ENCODE measurements around the gene MARS1.

DNA sequence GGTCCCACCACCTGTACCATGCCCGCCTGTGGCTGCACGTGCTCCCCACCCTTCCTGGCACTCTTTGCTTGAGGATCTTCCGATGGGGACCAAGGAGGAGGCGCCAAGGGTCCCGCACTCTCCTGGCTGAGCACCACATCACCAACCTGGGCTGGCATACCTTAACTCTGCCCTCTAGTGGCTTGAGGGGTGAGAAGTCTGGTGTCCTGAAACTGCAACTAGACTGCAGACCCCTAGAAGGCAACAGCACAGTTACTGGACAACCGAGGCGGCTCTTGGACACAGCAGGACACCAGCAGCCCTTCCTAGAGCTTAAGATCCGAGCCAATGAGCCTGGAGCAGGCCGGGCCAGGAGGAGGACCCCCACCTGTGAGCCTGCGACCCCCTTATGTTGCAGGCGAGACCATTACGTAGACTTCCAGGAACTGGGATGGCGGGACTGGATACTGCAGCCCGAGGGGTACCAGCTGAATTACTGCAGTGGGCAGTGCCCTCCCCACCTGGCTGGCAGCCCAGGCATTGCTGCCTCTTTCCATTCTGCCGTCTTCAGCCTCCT lies 31.6 kb upstream of the MARS1 start:
- TF ChIP-seq POLR2A (IDR thresholded peaks at IDR 0.05; ENCODE audit: low read length) (no peak), GATA1 (IDR thresholded peaks at IDR 0.05; ENCODE audit: low read depth, low read length) (no peak)

All from erythroblast (primary cell).